HL-60 (cell line): ENCODE measurements around the gene ALX4.

Experiments
- DNase-seq, 2 experiments: peaks; one replicate each; pipeline ENCODE4 v3.0.0-alpha.2; 2010 to 2020; ENCODE audit warnings: low read depth in 1 of 2, low spot score in 1 of 2
- H3K27ac ChIP-seq: fragments of 250-450 bp; sonication (Bioruptor Pico); replicated peaks from 2 replicates; pipeline ENCODE4 v1.5.1; 2020; ENCODE audit warnings: mild to moderate bottlenecking, moderate library complexity
- H3K27me3 ChIP-seq: fragments of 250-450 bp; sonication (Bioruptor Pico); 2 replicates; pipeline ENCODE4 v1.5.1; 2021; ENCODE audit warnings: mild to moderate bottlenecking, moderate library complexity; ENCODE audit not compliant: insufficient read depth, poor library complexity, severe bottlenecking
- H3K4me3 ChIP-seq: replicated peaks from 2 replicates; pipeline ENCODE4 v1.5.1; 2011; ENCODE audit warnings: mild to moderate bottlenecking, control low read depth, low read length; ENCODE audit not compliant: insufficient read depth
- GABPA ChIP-seq: IDR thresholded peaks from 2 replicates; pipeline ENCODE4 v1.6.1; 2012; ENCODE audit warnings: low read depth
- POLR2AphosphoS5 ChIP-seq: IDR thresholded peaks from 2 replicates; pipeline ENCODE4 v1.6.1; 2012; ENCODE audit warnings: low read depth
- REST ChIP-seq: IDR thresholded peaks from 2 replicates; pipeline ENCODE4 v1.6.1; 2012; ENCODE audit warnings: low read depth; ENCODE audit not compliant: insufficient replicate concordance
- SPI1 ChIP-seq: IDR thresholded peaks from 2 replicates; pipeline ENCODE4 v1.6.1; 2012; ENCODE audit warnings: low read depth, mild to moderate bottlenecking, borderline replicate concordance
- TF ChIP-seq, protein P1 (sequence below): IDR thresholded peaks from one replicate; pipeline ENCODE4 v1.5.1; 2011; ENCODE audit warnings: low read length, control low read depth, inconsistent platforms; ENCODE audit not compliant: insufficient read depth

The ALX4 gene

DNA sequence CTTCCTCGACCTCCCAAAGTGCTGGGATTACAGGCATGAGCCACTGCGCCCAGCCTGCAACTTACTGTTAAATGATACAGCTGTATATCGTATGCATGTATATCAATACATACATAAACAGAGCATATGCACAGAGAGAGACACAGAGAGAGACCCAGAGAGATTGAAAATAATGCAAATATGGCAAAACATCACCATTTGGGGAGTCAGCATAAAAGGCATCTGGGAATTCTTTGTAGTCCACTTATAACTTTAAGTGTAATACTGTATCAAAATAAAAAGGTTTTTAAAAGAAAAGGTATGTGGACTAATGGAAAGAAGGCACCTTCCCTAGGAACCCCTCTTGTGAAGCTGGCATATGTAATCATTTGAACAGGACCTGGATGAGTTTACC is 21.8 kb downstream of the ALX4 start:
- TF ChIP-seq REST (no peak), SPI1 (no peak), GABPA (no peak), POLR2AphosphoS5 (no peak)
- Histone ChIP-seq H3K27me3 (no peaks in the 10 kb centered on the region), H3K4me3 (no peak overlapping the region), H3K27ac (no peak overlapping the region)
- DNase-seq: no peak

DNA sequence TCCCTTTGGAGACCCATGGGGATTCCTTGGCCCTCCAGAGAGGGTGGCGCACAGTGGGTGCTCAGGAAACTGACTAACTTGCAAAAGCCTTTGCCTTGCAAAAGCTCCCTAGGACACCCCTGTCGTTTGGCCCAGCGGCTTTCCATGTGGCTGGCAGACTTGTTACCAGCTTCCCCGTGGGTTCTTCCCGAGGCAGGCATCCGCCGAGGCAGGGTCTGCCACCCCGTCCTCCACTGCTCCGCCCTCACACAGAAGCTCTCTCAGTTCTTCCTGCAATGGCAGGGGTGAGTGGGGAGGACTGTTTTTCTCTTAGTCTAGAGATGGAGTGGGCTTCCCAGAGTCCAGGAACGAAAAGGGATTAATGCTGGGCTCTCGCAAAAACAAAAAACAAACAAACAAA is 23.0 kb downstream of the ALX4 start:
- H3K27me3 ChIP-seq: no peaks in the 10 kb centered on the region
- no peak overlapping the region for H3K27ac ChIP-seq
- no peak overlapping the region for H3K4me3 ChIP-seq
- TF ChIP-seq, protein P1, sequence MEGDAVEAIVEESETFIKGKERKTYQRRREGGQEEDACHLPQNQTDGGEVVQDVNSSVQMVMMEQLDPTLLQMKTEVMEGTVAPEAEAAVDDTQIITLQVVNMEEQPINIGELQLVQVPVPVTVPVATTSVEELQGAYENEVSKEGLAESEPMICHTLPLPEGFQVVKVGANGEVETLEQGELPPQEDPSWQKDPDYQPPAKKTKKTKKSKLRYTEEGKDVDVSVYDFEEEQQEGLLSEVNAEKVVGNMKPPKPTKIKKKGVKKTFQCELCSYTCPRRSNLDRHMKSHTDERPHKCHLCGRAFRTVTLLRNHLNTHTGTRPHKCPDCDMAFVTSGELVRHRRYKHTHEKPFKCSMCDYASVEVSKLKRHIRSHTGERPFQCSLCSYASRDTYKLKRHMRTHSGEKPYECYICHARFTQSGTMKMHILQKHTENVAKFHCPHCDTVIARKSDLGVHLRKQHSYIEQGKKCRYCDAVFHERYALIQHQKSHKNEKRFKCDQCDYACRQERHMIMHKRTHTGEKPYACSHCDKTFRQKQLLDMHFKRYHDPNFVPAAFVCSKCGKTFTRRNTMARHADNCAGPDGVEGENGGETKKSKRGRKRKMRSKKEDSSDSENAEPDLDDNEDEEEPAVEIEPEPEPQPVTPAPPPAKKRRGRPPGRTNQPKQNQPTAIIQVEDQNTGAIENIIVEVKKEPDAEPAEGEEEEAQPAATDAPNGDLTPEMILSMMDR: no peak
- TF ChIP-seq REST: no peak
- TF ChIP-seq GABPA: no peak
- TF ChIP-seq SPI1: no peak
- TF ChIP-seq POLR2AphosphoS5: no peak
- no peak for DNase-seq

DNA sequence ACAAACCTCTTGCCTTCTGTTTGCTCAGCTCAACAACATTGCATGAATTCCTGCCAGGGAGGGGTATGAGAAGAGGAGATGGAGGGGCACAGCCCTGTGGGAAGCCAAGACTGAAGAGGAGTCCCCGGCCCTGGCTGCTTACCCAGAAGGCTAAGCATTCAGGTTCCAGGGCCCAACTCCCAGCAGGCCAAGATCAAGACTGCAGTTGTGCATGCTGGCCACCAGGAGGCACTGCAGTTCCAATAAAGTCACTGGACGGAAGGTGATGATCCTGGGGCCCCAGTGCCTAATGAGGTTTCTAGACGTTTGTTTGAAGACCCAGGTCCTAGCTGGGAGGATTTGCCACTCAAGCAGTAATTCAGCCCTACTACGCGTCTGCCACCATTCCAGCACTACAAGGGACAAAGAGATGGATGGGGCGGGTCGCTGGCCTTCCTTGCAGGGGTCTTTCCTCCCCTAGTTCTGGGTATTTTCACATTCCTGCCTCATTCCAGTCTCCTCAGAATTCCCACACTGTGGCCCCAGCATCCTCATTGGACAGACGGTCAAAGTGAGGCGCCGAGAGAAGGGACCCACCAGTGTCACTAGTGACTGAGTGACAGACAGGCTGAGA is 23.6 kb downstream of the ALX4 start:
- H3K4me3 ChIP-seq: no peak overlapping the region
- H3K27me3 ChIP-seq: no peaks in the 10 kb centered on the region
- TF ChIP-seq, protein P1: peak; percentile 88
- no peak for TF ChIP-seq GABPA
- TF ChIP-seq POLR2AphosphoS5: no peak
- H3K27ac ChIP-seq: no peak overlapping the region
- peak; percentile 21 to 69 for DNase-seq

- Histone ChIP-seq H3K27me3 (no peaks in the 10 kb centered on the region), H3K4me3 (no peak overlapping the region), H3K27ac (no peak overlapping the region)
- DNase-seq: no peak
- no peak for TF ChIP-seq GABPA
These were observed 24.2 kb downstream of the ALX4 start for GRCh38 chr11:44285756-44286155.

GRCh38 chr11:44282620-44283019 is 27.3 kb downstream of the ALX4 start:
- H3K27ac ChIP-seq: no peak overlapping the region
- no peak for DNase-seq
- H3K27me3 ChIP-seq: no peaks in the 10 kb centered on the region
- H3K4me3 ChIP-seq: no peak overlapping the region
- no peak for TF ChIP-seq SPI1
